ENCODE data around the gene FADD. TPM values are rescaled to one million over a fixed set of nuclear protein-coding genes. Genes with fewer than 3 reads are reported as not detected.

The FADD gene
- total RNA-seq, 1 donor from 2014 or later, result 19.3 TPM

- TF ChIP-seq, protein P1, sequence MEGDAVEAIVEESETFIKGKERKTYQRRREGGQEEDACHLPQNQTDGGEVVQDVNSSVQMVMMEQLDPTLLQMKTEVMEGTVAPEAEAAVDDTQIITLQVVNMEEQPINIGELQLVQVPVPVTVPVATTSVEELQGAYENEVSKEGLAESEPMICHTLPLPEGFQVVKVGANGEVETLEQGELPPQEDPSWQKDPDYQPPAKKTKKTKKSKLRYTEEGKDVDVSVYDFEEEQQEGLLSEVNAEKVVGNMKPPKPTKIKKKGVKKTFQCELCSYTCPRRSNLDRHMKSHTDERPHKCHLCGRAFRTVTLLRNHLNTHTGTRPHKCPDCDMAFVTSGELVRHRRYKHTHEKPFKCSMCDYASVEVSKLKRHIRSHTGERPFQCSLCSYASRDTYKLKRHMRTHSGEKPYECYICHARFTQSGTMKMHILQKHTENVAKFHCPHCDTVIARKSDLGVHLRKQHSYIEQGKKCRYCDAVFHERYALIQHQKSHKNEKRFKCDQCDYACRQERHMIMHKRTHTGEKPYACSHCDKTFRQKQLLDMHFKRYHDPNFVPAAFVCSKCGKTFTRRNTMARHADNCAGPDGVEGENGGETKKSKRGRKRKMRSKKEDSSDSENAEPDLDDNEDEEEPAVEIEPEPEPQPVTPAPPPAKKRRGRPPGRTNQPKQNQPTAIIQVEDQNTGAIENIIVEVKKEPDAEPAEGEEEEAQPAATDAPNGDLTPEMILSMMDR (IDR thresholded peaks at IDR 0.05), result no peak
- no peaks in the 10 kb centered on the region for H3K36me3 Mint-ChIP-seq (ENCODE audit: unreplicated experiment)
- no peaks in the 10 kb centered on the region for H3K9me3 Mint-ChIP-seq (ENCODE audit: unreplicated experiment)
- H3K27ac Mint-ChIP-seq (ENCODE audit: unreplicated experiment), result no peak overlapping the region
- H3K27me3 Mint-ChIP-seq (ENCODE audit: unreplicated experiment), result no peaks in the 10 kb centered on the region
- no peak for DNase-seq (ENCODE audit: extremely low spot score, unreplicated experiment)
- no peak overlapping the region for H3K4me3 Mint-ChIP-seq (ENCODE audit: unreplicated experiment)
- H3K4me1 Mint-ChIP-seq (ENCODE audit: unreplicated experiment), result peaks cover 46% of the 10 kb centered on the region
These were observed 43.1 kb downstream of the FADD start for GRCh38 chr11:70246196-70246595.

- Mint-ChIP-seq H3K27me3 (ENCODE audit: unreplicated experiment) (no peaks in the 10 kb centered on the region), H3K4me3 (ENCODE audit: unreplicated experiment) (no peak overlapping the region), H3K27ac (ENCODE audit: unreplicated experiment) (no peak overlapping the region), H3K9me3 (ENCODE audit: unreplicated experiment) (no peaks in the 10 kb centered on the region), H3K4me1 (ENCODE audit: unreplicated experiment) (peaks cover 48% of the 10 kb centered on the region), H3K36me3 (ENCODE audit: unreplicated experiment) (no peaks in the 10 kb centered on the region)
- TF ChIP-seq, protein P1 (IDR thresholded peaks at IDR 0.05), result no peak
- DNase-seq (ENCODE audit: extremely low spot score, unreplicated experiment), result no peak
These were observed 44.1 kb downstream of the FADD start for GRCh38 chr11:70247042-70247709.

DNA sequence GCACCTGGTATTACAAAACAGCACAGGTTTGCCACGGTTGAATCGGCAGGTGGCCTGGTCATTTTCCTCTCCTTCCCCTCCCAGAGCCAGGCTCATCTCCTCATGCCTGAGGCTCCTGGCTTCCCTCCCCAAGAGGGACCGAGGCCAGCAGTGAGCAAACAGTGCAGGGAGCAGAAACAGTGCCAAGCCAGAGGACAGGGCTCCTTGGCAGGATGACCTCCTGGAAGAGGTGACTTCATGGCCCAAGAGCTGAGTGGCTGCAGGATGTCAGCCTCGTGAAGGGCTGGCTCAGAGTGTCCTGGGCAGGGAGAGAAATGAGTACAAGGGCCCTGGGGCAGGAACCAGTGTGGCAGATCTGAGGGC is 44.6 kb downstream of the FADD start:
- no peak for DNase-seq (ENCODE audit: extremely low spot score, unreplicated experiment)
- Mint-ChIP-seq H3K27ac (ENCODE audit: unreplicated experiment) (no peak overlapping the region), H3K27me3 (ENCODE audit: unreplicated experiment) (no peaks in the 10 kb centered on the region), H3K4me3 (ENCODE audit: unreplicated experiment) (no peak overlapping the region), H3K4me1 (ENCODE audit: unreplicated experiment) (peaks cover 46% of the 10 kb centered on the region), H3K9me3 (ENCODE audit: unreplicated experiment) (no peaks in the 10 kb centered on the region), H3K36me3 (ENCODE audit: unreplicated experiment) (no peaks in the 10 kb centered on the region)
- TF ChIP-seq, protein P1 (IDR thresholded peaks at IDR 0.05), result no peak

DNA sequence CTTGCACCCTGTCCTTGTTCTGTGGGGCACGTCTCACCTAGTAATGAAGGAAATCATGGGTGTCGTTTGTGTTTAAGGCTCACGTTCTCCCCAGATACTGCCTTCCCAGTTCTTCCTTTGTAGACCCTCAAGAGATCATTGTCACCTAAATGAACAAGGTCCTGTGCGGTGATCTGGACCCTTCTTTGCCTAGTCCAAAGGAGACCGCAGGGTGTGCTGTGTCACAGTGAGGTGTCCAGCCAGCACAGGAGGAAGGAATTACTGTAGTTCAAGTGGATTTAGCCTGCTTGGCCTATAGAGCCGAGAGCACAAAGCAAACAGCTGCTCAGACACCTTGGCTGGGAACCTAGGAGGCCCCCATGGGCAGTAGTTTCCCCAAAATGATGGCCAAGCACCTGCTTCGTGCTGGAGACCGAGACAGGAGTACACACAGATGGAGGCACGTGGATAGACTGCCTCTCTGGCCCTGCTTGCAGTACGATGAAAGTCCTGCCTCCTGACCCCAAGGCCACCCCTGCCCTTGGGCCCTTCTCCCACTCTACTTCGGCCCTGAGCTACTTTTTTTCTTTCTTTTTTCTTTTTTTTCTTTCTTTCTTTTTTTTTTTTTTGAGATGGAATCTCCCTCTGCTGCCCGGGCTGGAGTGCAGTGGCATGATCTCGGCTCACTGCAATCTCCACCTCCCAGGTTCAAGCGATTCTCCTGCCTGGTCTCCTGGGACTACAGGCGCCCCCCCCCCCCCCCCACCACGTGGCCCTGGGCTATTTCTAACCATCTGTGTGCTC is 48.0 kb downstream of the FADD start:
- Mint-ChIP-seq H3K4me3 (ENCODE audit: unreplicated experiment) (no peak overlapping the region), H3K36me3 (ENCODE audit: unreplicated experiment) (no peaks in the 10 kb centered on the region), H3K4me1 (ENCODE audit: unreplicated experiment) (peaks cover 19% of the 10 kb centered on the region), H3K27ac (ENCODE audit: unreplicated experiment) (no peak overlapping the region), H3K9me3 (ENCODE audit: unreplicated experiment) (no peaks in the 10 kb centered on the region), H3K27me3 (ENCODE audit: unreplicated experiment) (no peaks in the 10 kb centered on the region)
- no peak for DNase-seq (ENCODE audit: extremely low spot score, unreplicated experiment)
- TF ChIP-seq, protein P1 (IDR thresholded peaks at IDR 0.05), result no peak

DNA sequence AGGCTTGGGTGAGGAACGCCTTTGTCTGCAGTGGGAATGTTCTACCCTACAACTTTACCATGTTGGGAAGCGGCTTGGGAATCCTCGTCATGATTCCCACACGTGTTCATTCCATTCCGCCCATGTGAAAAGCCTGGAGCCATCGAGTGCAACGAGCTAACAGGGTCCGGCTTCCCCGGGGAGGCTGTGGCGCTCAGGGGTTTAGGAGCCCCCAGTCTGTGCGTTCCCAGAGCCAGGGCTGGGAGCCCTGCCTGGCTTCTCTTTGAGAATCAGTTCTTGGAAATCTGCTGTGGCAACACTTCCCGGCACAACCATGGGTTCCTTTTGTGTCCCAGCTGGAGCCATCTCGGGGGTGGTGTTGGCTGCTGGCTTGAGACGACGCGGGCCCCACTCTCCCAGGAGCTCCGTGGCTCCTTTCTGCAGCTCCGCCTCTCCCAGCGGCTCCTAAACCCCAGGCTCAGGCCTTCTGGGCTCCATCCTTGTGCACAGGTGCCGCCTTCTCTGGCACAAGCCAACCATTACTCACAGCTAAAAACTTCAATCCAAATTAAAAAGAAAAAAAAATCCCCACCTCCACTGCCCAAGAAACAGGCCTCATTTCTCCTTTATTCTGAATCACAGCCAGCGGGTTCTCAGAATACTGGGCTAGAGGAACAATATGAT is 48.7 kb downstream of the FADD start:
- H3K9me3 Mint-ChIP-seq (ENCODE audit: unreplicated experiment), result no peaks in the 10 kb centered on the region
- peaks cover 14% of the 10 kb centered on the region for H3K4me1 Mint-ChIP-seq (ENCODE audit: unreplicated experiment)
- no peaks in the 10 kb centered on the region for H3K27me3 Mint-ChIP-seq (ENCODE audit: unreplicated experiment)
- DNase-seq (ENCODE audit: extremely low spot score, unreplicated experiment), result no peak
- H3K36me3 Mint-ChIP-seq (ENCODE audit: unreplicated experiment), result no peaks in the 10 kb centered on the region
- H3K4me3 Mint-ChIP-seq (ENCODE audit: unreplicated experiment), result no peak overlapping the region
- TF ChIP-seq, protein P1 (IDR thresholded peaks at IDR 0.05), result no peak
- no peak overlapping the region for H3K27ac Mint-ChIP-seq (ENCODE audit: unreplicated experiment)
